OCI-LY7 (cell line): ENCODE measurements around the gene BRICD5. TPM values are rescaled to one million over a fixed set of nuclear protein-coding genes. Genes with fewer than 3 reads are reported as not detected.

Experiments used
- BruUV-seq: library from RNA; stranded (reverse); fragments of 400-500 nt; replicated peaks from 2 replicates; lab custom pipeline; 2021; lab: Mats Ljungman, UMichigan
- CTCF ChIA-PET: fragments of 300-600 bp; sonication (Branson Sonifier 250); formaldehyde crosslinking; loops from one replicate; lab custom pipeline; 2022; ENCODE audit warnings: antibody characterized with exemption; ENCODE audit not compliant: unreplicated experiment; lab: Charles Lee
- POLR2A ChIA-PET: fragments of 300-600 bp; sonication (Branson Sonifier 250); formaldehyde crosslinking; loops from one replicate; lab custom pipeline; 2022; ENCODE audit warnings: antibody characterized with exemption; lab: Charles Lee
- DNase-seq: peaks from one replicate; pipeline ENCODE4 v3.0.0-alpha.2; 2015; ENCODE audit warnings: low spot score
- H2AFZ ChIP-seq: fragments of 200-600 bp; sonication (generic), shearing (Covaris generic); 2 replicates; pipeline ENCODE4 v1.6.1; 2014; ENCODE audit warnings: mild to moderate bottlenecking, antibody characterized with exemption, low read length, moderate library complexity
- H3K27ac ChIP-seq: fragments of 200-600 bp; sonication (generic); 2 replicates; pipeline ENCODE4 v1.5.1; 2014; ENCODE audit warnings: mixed run types, low read depth, mild to moderate bottlenecking, moderate library complexity, low read length, inconsistent platforms; ENCODE audit not compliant: poor library complexity, severe bottlenecking
- H3K36me3 ChIP-seq: fragments of 200-600 bp; sonication (generic); 2 replicates; pipeline ENCODE4 v1.6.1; 2014; ENCODE audit warnings: mild to moderate bottlenecking, antibody characterized with exemption, low read length, moderate library complexity, mixed read lengths; ENCODE audit not compliant: insufficient read depth
- H3K4me1 ChIP-seq: fragments of 200-600 bp; sonication (generic); 2 replicates; pipeline ENCODE4 v1.5.1; 2014; ENCODE audit warnings: mild to moderate bottlenecking, low read length; ENCODE audit not compliant: insufficient read depth, poor library complexity, severe bottlenecking
- H3K4me2 ChIP-seq: fragments of 200-600 bp; sonication (generic); 2 replicates; pipeline ENCODE4 v1.6.1; 2014; ENCODE audit warnings: mild to moderate bottlenecking, low read length
- H3K4me3 ChIP-seq: fragments of 200-600 bp; sonication (generic); 2 replicates; pipeline ENCODE4 v1.5.1; 2014; ENCODE audit warnings: mild to moderate bottlenecking, low read depth, low read length; ENCODE audit not compliant: poor library complexity, severe bottlenecking
- H3K79me2 ChIP-seq: fragments of 200-600 bp; sonication (generic); 2 replicates; pipeline ENCODE4 v1.6.1; 2016; ENCODE audit warnings: low read depth, mild to moderate bottlenecking, low read length, moderate library complexity, mixed read lengths; ENCODE audit not compliant: insufficient read depth
- H3K9me2 ChIP-seq: fragments of 200-600 bp; sonication (generic); 2 replicates; pipeline ENCODE4 v1.6.1; 2016; ENCODE audit warnings: mild to moderate bottlenecking, low read length, mixed read lengths; ENCODE audit not compliant: insufficient read depth
- H3K9me3 ChIP-seq: fragments of 200-600 bp; sonication (generic); 2 replicates; pipeline ENCODE4 v1.6.1; 2014; ENCODE audit warnings: mild to moderate bottlenecking, mixed run types, low read length, mixed read lengths
- H4K20me1 ChIP-seq: fragments of 200-600 bp; sonication (generic); 2 replicates; pipeline ENCODE4 v1.6.1; 2014; ENCODE audit warnings: mild to moderate bottlenecking, antibody characterized with exemption, low read length, moderate library complexity, mixed read lengths; ENCODE audit not compliant: insufficient read depth
- EZH2phosphoT487 ChIP-seq: fragments of 200-600 bp; sonication (generic); IDR thresholded peaks from 2 replicates; pipeline ENCODE4 v1.6.1; 2018; ENCODE audit warnings: low read depth, borderline replicate concordance, mild to moderate bottlenecking, mixed run types, antibody characterized with exemption, low read length, moderate library complexity, mixed read lengths
- intact Hi-C: fragments of 100-400 bp; cut with micrococcal nuclease; formaldehyde crosslinking; loops from one replicate; pipeline ENCODE4 v1.10.0; 2022; ENCODE audit not compliant: unreplicated experiment
- total RNA-seq, 2 experiments: library from RNA; depleted of rRNA in 1 of 2; stranded (reverse); fragments of >200 nt in 1 of 2; shearing (Covaris generic) in 1 of 2; gene quantifications; 2 replicates each; pipeline ENCODE4 v1.2.3, GENCODE V29; 2014 to 2022
- TF ChIP-seq, protein P1 (sequence below): fragments of 200-600 bp; sonication (generic); conservative IDR thresholded peaks from 2 replicates; pipeline ENCODE4 v1.5.1; 2014; ENCODE audit warnings: mild to moderate bottlenecking, antibody characterized with exemption, low read length, moderate library complexity, mixed read lengths

The BRICD5 gene
- total RNA-seq, 2 experiments from 2014 or later: 30.4 to 31.7 TPM

DNA sequence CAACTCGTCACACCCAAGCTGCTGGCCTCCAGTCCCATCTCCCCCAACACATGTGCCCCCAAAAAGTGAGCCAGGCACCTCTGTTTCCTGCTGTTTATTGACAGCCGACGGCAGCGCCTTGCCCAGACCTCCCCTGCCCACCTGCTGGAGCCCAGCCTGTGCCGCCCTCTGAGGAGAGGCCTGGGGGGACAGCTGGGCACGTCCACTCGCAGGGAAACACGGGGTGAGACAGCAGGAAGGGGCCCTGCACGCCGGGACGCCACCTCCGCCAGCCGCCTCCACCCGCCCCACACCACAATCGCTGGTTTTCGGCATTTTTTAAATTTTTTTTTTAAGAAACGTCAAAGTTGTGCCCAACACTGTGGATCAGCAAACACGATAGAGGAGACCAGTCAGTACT, 33.6 kb downstream of the BRICD5 start:
- no peak overlapping the region for H3K4me2 ChIP-seq
- CTCF ChIA-PET: no interaction called here
- no peaks in the 10 kb centered on the region for H3K9me3 ChIP-seq
- no peak for TF ChIP-seq EZH2phosphoT487
- TF ChIP-seq, protein P1, sequence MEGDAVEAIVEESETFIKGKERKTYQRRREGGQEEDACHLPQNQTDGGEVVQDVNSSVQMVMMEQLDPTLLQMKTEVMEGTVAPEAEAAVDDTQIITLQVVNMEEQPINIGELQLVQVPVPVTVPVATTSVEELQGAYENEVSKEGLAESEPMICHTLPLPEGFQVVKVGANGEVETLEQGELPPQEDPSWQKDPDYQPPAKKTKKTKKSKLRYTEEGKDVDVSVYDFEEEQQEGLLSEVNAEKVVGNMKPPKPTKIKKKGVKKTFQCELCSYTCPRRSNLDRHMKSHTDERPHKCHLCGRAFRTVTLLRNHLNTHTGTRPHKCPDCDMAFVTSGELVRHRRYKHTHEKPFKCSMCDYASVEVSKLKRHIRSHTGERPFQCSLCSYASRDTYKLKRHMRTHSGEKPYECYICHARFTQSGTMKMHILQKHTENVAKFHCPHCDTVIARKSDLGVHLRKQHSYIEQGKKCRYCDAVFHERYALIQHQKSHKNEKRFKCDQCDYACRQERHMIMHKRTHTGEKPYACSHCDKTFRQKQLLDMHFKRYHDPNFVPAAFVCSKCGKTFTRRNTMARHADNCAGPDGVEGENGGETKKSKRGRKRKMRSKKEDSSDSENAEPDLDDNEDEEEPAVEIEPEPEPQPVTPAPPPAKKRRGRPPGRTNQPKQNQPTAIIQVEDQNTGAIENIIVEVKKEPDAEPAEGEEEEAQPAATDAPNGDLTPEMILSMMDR: no peak
- H4K20me1 ChIP-seq: no peaks in the 10 kb centered on the region
- BruUV-seq: no TSS peak
- H3K36me3 ChIP-seq: peaks cover 62% of the 10 kb centered on the region
- POLR2A ChIA-PET: no interaction called here
- intact Hi-C loops: no loop called here
- no peaks in the 10 kb centered on the region for H3K4me1 ChIP-seq
- DNase-seq: no peak
- no peak overlapping the region for H3K4me3 ChIP-seq
- H3K79me2 ChIP-seq: no peaks in the 10 kb centered on the region
- no peak overlapping the region for H3K27ac ChIP-seq
- no peak overlapping the region for H2AFZ ChIP-seq
- H3K9me2 ChIP-seq: no peaks in the 10 kb centered on the region

DNA sequence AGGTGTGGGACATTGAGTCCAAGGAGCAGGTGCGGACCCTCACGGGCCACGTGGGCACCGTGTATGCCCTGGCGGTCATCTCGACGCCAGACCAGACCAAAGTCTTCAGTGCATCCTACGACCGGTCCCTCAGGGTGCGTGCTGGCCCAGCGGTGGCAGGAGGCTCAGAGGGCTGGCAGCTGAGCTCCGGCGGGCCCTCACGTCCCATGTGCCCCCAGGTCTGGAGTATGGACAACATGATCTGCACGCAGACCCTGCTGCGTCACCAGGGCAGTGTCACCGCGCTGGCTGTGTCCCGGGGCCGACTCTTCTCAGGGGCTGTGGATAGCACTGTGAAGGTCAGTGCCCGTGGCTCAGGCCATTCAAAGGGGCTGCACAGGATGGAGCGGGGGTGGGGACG, 34.6 kb downstream of the BRICD5 start:
- no peaks in the 10 kb centered on the region for H3K9me3 ChIP-seq

DNA sequence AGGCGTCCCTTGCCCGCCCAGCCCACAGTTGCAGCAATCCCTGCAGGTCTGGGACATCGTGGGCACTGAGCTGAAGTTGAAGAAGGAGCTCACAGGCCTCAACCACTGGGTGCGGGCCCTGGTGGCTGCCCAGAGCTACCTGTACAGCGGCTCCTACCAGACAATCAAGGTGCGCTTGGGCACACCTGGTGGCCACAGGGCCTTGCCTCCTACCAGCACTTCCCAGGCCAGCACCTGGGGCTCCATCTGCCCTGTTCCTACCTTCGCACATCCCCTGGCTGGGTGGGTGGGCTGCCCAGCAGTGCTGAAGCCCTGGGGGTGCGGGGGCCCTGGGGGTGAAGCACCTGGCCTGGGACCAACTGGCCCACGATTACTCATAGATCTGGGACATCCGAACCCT, 35.2 kb downstream of the BRICD5 start:
- intact Hi-C loops: no loop called here

More for the DNA sequence above, 34.6 kb downstream of the BRICD5 start:
- ChIA-PET POLR2A (no interaction called here), CTCF (no interaction called here)
- Histone ChIP-seq H3K4me3 (no peak overlapping the region), H2AFZ (no peak overlapping the region), H3K4me1 (no peaks in the 10 kb centered on the region), H3K27ac (no peak overlapping the region), H3K79me2 (no peaks in the 10 kb centered on the region), H3K4me2 (no peak overlapping the region), H3K36me3 (peaks cover 60% of the 10 kb centered on the region), H4K20me1 (no peaks in the 10 kb centered on the region), H3K9me2 (no peaks in the 10 kb centered on the region)
- no TSS peak for BruUV-seq
- intact Hi-C loops: no loop called here
- TF ChIP-seq, protein P1: no peak
- TF ChIP-seq EZH2phosphoT487: no peak
- DNase-seq: no peak

More for the DNA sequence above, 35.2 kb downstream of the BRICD5 start:
- Histone ChIP-seq H3K9me2 (no peaks in the 10 kb centered on the region), H3K4me1 (no peaks in the 10 kb centered on the region), H2AFZ (no peak overlapping the region), H3K27ac (no peak overlapping the region), H3K4me3 (no peak overlapping the region), H3K36me3 (peaks cover 60% of the 10 kb centered on the region), H3K79me2 (no peaks in the 10 kb centered on the region), H3K9me3 (no peaks in the 10 kb centered on the region), H3K4me2 (no peak overlapping the region), H4K20me1 (no peaks in the 10 kb centered on the region)
- BruUV-seq: no TSS peak
- ChIA-PET CTCF (no interaction called here), POLR2A (no interaction called here)
- DNase-seq: no peak
- TF ChIP-seq, protein P1: no peak
- no peak for TF ChIP-seq EZH2phosphoT487
